ENCODE measurements around the gene KRT71. TPM values are rescaled to one million over a fixed set of nuclear protein-coding genes. Genes with fewer than 3 reads are reported as not detected.
A peak's percentile ranks its signal among the peaks of the same experiment; 100 is the strongest.

Gene KRT71
- total RNA-seq, 1 experiment from 2014 or later = not detected

GRCh38 chr12:52584156-52584682 is 31.3 kb upstream of the KRT71 start:
- TF ChIP-seq REST (IDR thresholded peaks at IDR 0.05; ENCODE audit: insufficient read depth in 1 of 2, low read depth in 2 of 2, low read length in 1 of 2) = no peak
- TF ChIP-seq SIN3A (IDR thresholded peaks at IDR 0.05; ENCODE audit: borderline replicate concordance, insufficient read depth, low read depth, low read length) = no peak
- TF ChIP-seq TCF7L2 (IDR thresholded peaks at IDR 0.05; ENCODE audit: low read depth, low read length) = no peak
- TF ChIP-seq CTCF (IDR thresholded peaks at IDR 0.05) = no peak
- TF ChIP-seq POLR2AphosphoS5 (IDR thresholded peaks at IDR 0.05; ENCODE audit: low read depth, low read length) = no peak
- no peaks in the 10 kb centered on the region for H3K9me3 ChIP-seq (ENCODE audit: control insufficient read depth, insufficient read depth, low read depth, low read length)
- POLR2A ChIA-PET = no interaction called here
- CTCF ChIA-PET = interaction anchor here (1.5 kb wide), 1 partner anchor 281 kb away, joined by 4 read pairs; no protein-coding TSS in a partner anchor
- no peaks in the 10 kb centered on the region for H3K4me1 ChIP-seq (ENCODE audit: control insufficient read depth, insufficient read depth, low read length)
- H3K27ac ChIP-seq (ENCODE audit: low read length) = no peak overlapping the region
- no peak for ATAC-seq
- no peak for DNase-seq (ENCODE audit: low read depth, low spot score)
- in situ Hi-C loops (cut with HindIII; ENCODE audit: low pct_unique_long_range_greater_than_20kb, low sequenced_read_pairs) = no loop called here
- peaks cover 6% of the 10 kb centered on the region for H3K27me3 ChIP-seq (ENCODE audit: control insufficient read depth, insufficient read depth, low read length)
- H3K4me3 ChIP-seq (ENCODE audit: low read depth in 2 of 2, low read length in 2 of 2) = no peak overlapping the region
- no peaks in the 10 kb centered on the region for H3K36me3 ChIP-seq (ENCODE audit: control insufficient read depth, insufficient read depth, low read length)
- BruUV-seq (replicated peaks) = no TSS peak
- intact Hi-C loops (cut with micrococcal nuclease; ENCODE audit: unreplicated experiment) = loop anchor here (10.0 kb wide), 1 partner anchor 439 kb away; no protein-coding TSS in a partner anchor

GRCh38 chr12:52582971-52583456 is 30.1 kb upstream of the KRT71 start:
- BruUV-seq (replicated peaks) = no TSS peak
- Histone ChIP-seq H3K27me3 (ENCODE audit: control insufficient read depth, insufficient read depth, low read length) (peaks cover 6% of the 10 kb centered on the region), H3K27ac (ENCODE audit: low read length) (no peak overlapping the region), H3K4me3 (ENCODE audit: low read depth in 2 of 2, low read length in 2 of 2) (no peak overlapping the region), H3K4me1 (ENCODE audit: control insufficient read depth, insufficient read depth, low read length) (no peaks in the 10 kb centered on the region), H3K9me3 (ENCODE audit: control insufficient read depth, insufficient read depth, low read depth, low read length) (no peaks in the 10 kb centered on the region), H3K36me3 (ENCODE audit: control insufficient read depth, insufficient read depth, low read length) (no peaks in the 10 kb centered on the region)
- intact Hi-C loops (cut with micrococcal nuclease; ENCODE audit: unreplicated experiment) = loop anchor here (2.0 to 10.0 kb wide), 2 partner anchors 288 to 438 kb away; no protein-coding TSS in a partner anchor
- ChIA-PET POLR2A (interaction anchor here (0.6 kb wide), 1 partner anchor 108 kb away, joined by 3 read pairs; no protein-coding TSS in a partner anchor), CTCF (interaction anchor here (0.6 to 1.6 kb wide), 4 partner anchors 15 to 287 kb away, joined by 3 to 5 read pairs (median 4); no protein-coding TSS in a partner anchor)
- in situ Hi-C loops (cut with HindIII; ENCODE audit: low pct_unique_long_range_greater_than_20kb, low sequenced_read_pairs) = no loop called here
- ATAC-seq = peak; percentile 92
- TF ChIP-seq REST (IDR thresholded peaks at IDR 0.05; ENCODE audit: insufficient read depth in 1 of 2, low read depth in 2 of 2, low read length in 1 of 2) (no peak), CTCF (IDR thresholded peaks at IDR 0.05) (peak; percentile 84), TCF7L2 (IDR thresholded peaks at IDR 0.05; ENCODE audit: low read depth, low read length) (no peak)
- peak; percentile 46 for DNase-seq (ENCODE audit: low read depth, low spot score)

Data from Panc1 (cell line).